ENCODE results near the gene PSMC6.

DNA sequence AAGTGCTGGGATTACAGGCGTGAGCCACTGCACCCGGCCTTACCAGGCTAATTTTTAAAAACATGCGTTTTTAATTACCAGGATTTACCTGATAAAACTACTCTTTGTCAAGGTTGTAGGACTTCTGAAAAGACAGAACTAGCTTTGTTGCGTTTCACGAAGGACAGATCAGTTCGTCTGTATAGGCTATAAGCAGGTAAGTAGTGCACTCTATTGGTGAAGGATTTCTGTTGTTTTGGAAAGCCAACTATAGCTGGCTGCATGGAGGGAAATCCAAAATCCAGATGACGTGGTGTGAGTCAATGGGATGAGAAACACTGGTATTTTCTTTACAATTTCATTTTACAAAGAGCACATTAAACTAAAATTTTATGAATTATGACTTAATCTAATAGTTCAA is 69.8 kb downstream of the PSMC6 start:
- TF ChIP-seq, protein P1, sequence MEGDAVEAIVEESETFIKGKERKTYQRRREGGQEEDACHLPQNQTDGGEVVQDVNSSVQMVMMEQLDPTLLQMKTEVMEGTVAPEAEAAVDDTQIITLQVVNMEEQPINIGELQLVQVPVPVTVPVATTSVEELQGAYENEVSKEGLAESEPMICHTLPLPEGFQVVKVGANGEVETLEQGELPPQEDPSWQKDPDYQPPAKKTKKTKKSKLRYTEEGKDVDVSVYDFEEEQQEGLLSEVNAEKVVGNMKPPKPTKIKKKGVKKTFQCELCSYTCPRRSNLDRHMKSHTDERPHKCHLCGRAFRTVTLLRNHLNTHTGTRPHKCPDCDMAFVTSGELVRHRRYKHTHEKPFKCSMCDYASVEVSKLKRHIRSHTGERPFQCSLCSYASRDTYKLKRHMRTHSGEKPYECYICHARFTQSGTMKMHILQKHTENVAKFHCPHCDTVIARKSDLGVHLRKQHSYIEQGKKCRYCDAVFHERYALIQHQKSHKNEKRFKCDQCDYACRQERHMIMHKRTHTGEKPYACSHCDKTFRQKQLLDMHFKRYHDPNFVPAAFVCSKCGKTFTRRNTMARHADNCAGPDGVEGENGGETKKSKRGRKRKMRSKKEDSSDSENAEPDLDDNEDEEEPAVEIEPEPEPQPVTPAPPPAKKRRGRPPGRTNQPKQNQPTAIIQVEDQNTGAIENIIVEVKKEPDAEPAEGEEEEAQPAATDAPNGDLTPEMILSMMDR (IDR thresholded peaks at IDR 0.05): no peak
- no peak for TF ChIP-seq POLR2A (IDR thresholded peaks at IDR 0.05)

Measured in right lobe of liver (tissue), 4 donors.